GM12872 (cell line): ENCODE measurements around the gene MMP11.

Source experiments
- CTCF ChIP-seq: IDR thresholded peaks from 3 replicates; pipeline ENCODE4 v1.5.1; 2011; ENCODE audit warnings: low read depth, mild to moderate bottlenecking, low read length, moderate library complexity; ENCODE audit not compliant: insufficient read depth

Gene MMP11

DNA sequence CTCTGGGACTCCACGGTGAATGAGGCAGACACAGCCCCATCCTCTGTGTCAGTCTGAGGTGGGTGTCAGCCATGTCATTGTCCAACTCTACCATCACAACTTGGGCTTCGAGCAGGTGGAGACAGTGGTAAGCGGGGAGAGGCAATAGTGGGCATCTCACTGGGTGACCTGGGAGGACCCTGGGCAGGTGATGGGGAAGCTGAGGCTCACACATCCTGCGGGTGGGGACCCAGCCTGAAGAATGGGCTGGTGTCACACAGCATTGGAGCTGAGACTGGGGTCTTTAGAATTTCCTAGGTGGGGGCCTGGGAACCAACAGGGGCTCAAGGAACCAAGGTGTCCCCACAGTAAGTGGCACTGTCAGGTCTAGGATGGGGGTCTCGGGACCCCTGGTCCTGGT, 7.1 kb downstream of the MMP11 start:
- no peak for TF ChIP-seq CTCF

DNA sequence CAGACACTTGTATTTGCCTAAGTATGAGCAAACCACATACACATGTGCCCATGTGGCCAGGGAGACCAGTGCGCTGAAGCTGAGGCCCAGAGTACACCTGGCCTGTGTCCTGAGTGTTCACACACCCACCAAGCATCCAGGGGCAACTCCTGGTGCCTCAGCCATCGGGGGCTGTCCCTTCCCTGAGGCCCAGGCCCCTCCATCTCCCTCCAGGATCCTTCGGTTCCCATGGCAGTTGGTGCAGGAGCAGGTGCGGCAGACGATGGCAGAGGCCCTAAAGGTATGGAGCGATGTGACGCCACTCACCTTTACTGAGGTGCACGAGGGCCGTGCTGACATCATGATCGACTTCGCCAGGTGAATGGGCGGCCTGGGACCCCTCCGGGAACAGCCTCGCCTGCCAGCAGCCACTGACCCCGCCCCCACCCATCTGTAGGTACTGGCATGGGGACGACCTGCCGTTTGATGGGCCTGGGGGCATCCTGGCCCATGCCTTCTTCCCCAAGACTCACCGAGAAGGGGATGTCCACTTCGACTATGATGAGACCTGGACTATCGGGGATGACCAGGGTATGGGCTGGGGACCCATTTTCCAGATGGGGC, 7.6 kb downstream of the MMP11 start:
- no peak for TF ChIP-seq CTCF

GRCh38 chr22:23781065-23781464, 8.4 kb downstream of the MMP11 start:
- no peak for TF ChIP-seq CTCF

DNA sequence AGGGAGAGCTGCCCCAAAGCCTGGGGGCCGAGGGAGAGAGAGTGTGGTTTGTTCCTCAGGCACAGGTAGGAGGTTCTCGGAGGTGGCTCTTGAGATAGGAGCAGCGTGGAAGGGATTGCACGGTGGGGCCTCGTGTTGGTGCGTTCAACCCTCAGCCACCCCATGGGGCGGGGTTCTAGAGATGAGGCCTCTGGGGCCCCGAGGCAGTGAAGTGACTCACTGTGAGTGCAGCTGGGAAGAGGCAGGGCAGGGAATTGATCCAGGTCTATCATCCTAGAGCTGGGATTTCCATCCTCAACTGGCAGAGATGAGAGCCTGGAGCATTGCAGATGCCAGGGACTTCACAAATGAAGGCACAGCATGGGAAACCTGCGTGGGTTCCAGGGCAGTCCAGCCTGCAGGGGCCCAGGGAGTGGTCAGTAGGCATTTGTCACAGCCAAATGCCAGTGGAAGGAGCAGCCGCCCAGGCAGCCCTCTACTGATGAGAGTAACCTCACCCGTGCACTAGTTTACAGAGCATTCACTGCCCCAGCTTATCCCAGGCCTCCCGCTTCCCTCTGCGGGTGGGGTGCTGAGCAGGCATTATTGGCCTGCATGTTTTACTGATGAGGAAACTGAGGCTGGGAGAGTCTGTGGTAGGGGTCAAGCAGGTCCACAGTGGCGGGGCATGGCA, 9.0 kb downstream of the MMP11 start:
- no peak for TF ChIP-seq CTCF

DNA sequence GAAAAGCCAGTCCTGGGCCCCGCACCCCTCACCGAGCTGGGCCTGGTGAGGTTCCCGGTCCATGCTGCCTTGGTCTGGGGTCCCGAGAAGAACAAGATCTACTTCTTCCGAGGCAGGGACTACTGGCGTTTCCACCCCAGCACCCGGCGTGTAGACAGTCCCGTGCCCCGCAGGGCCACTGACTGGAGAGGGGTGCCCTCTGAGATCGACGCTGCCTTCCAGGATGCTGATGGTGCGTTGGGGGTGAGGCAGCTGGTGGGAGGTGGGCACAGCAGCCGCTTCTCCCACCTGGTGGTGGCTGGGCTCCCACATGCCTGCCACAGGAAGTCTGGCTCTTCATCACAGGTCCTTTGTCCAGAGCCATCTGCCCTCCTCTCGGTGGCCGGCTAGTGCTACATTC, 9.6 kb downstream of the MMP11 start:
- no peak for TF ChIP-seq CTCF

GRCh38 chr22:23782703-23783102, 10.1 kb downstream of the MMP11 start:
- TF ChIP-seq CTCF, result no peak

DNA sequence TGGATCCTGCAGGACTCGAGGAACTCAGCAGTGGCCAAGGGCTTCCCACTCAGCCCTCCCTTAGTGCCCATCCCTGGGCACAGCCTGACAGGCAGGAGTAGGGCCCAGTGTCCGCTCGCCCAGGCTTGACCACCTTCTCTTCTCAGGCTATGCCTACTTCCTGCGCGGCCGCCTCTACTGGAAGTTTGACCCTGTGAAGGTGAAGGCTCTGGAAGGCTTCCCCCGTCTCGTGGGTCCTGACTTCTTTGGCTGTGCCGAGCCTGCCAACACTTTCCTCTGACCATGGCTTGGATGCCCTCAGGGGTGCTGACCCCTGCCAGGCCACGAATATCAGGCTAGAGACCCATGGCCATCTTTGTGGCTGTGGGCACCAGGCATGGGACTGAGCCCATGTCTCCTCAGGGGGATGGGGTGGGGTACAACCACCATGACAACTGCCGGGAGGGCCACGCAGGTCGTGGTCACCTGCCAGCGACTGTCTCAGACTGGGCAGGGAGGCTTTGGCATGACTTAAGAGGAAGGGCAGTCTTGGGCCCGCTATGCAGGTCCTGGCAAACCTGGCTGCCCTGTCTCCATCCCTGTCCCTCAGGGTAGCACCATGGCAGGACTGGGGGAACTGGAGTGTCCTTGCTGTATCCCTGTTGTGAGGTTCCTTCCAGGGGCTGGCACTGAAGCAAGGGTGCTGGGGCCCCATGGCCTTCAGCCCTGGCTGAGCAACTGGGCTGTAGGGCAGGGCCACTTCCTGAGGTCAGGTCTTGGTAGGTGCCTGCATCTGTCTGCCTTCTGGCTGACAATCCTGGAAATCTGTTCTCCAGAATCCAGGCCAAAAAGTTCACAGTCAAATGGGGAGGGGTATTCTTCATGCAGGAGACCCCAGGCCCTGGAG, 10.9 kb downstream of the MMP11 start:
- no peak for TF ChIP-seq CTCF
